ENCODE data around the gene GABRD.

- TF ChIP-seq CTCF (IDR thresholded peaks at IDR 0.05) = no peak
- TF ChIP-seq POLR2A (IDR thresholded peaks at IDR 0.05) = no peak
Observed at GRCh38 chr1:1969953-1970716, 49.0 kb upstream of the GABRD start.

Data from right lobe of liver (tissue), 4 donors.